Stomach (tissue), 9 donors: ENCODE data around the gene HIBCH. TPM values are rescaled to one million over a fixed set of nuclear protein-coding genes. Genes with fewer than 3 reads are reported as not detected.

Source experiments
- DNase-seq, 2 donors: peaks; one replicate each; pipeline versions ENCODE4 v3.0.0 to v3.0.0-alpha.2; 2013 to 2019
- H3K27ac ChIP-seq, 5 donors: fragments of 200-600 bp in 4 of 5; sonication (generic) in 4 of 5; one replicate each; pipeline ENCODE4 v1.5.1; 2013 to 2019; ENCODE audit warnings: mild to moderate bottlenecking in 1 of 5, moderate library complexity in 1 of 5
- H3K27me3 ChIP-seq, 3 donors: fragments of 200-600 bp; sonication (generic); one replicate each; pipeline ENCODE4 v1.5.1; 2017 to 2019; ENCODE audit warnings: mixed run types in 1 of 3
- H3K36me3 ChIP-seq, 4 donors: fragments of 200-600 bp; sonication (generic); 1 replicate in 3 of 4; 2 replicates in 1 of 4; pipeline ENCODE4 v1.5.1; 2016 to 2019
- H3K4me1 ChIP-seq, 4 donors: fragments of 200-600 bp; sonication (generic); one replicate each; pipeline ENCODE4 v1.5.1; 2016 to 2019
- H3K4me3 ChIP-seq, 4 donors: fragments of 200-600 bp; sonication (generic) in 3 of 4; one replicate each; pipeline ENCODE4 v1.5.1; 2016 to 2019; ENCODE audit warnings: mild to moderate bottlenecking in 1 of 4
- H3K9me3 ChIP-seq, 4 donors: fragments of 200-600 bp; sonication (generic); one replicate each; pipeline ENCODE4 v1.5.1; 2016 to 2019
- CTCF ChIP-seq, 7 experiments: fragments of 450-650 bp in 4 of 7; fragments of 200-600 bp in 3 of 7; sonication (generic) in 3 of 7; IDR thresholded peaks; one replicate each; pipeline ENCODE4 v1.5.1; 2016 to 2019; ENCODE audit warnings: antibody characterized with exemption in 7 of 7, control low read depth in 2 of 7, mild to moderate bottlenecking in 1 of 7
- EP300 ChIP-seq: sonication (generic); formaldehyde crosslinking; IDR thresholded peaks from one replicate; pipeline ENCODE4 v1.6.1; 2017; ENCODE audit warnings: antibody characterized with exemption
- POLR2A ChIP-seq, 4 donors: fragments of 450-650 bp; IDR thresholded peaks; one replicate each; pipeline ENCODE4 v1.6.1; 2016; ENCODE audit warnings: antibody characterized with exemption in 4 of 4, control low read depth in 2 of 4, mild to moderate bottlenecking in 1 of 4, moderate library complexity in 1 of 4
- POLR2AphosphoS5 ChIP-seq, 3 donors: sonication (generic); formaldehyde crosslinking; IDR thresholded peaks; one replicate each; pipeline ENCODE4 v1.6.1; 2016; ENCODE audit warnings: antibody characterized with exemption in 3 of 3
- whole genome bisulfite sequencing, 5 donors: extraction: QIAGEN DNeasy Blood & Tissue Kit in 3 of 5; methylation state at CpG; one replicate each; pipeline versions ENCODE4 v1.1.5 to v1.1.7; 2013 to 2018; 5-methylcytosine and 5-hydroxymethylcytosine counted together
- intact Hi-C: fragments of 100-400 bp; cut with DNase I; formaldehyde crosslinking; loops from one replicate; pipeline ENCODE4 v1.15.1; 2023; ENCODE audit warnings: low total_unique reads
- polyA plus RNA-seq, 3 donors: library from polyadenylated mRNA; stranded (reverse); fragments of 200-250 nt; gene quantifications; one replicate each; pipeline ENCODE4 v1.2.3, GENCODE V29; 2013
- total RNA-seq, 5 donors: library from RNA; depleted of rRNA; stranded (reverse); fragments of >200 nt; gene quantifications; one replicate each; pipeline versions ENCODE4 v1.1.0 to v1.2.3, GENCODE V29; 2014 to 2016
- donor health status: healthy with polysubstance abuse.
- donor health status: Bipolar disorder and iron deficiency.
- donor health status: healthy.

The HIBCH gene
- total and polyA plus RNA-seq, 8 donors, result 10.3 to 93.3 (median 23.1) TPM

GRCh38 chr2:190343536-190344275 lies 24.1 kb upstream of the HIBCH start, which contains the start of gene INPP1:
TSS of gene INPP1 (plus strand) at chr2:190343589. CDS start at chr2:190360103, 16,514 bp downstream.
- intact Hi-C loops, result no loop called here
- peak; percentile 64 to 89 for DNase-seq
- TF ChIP-seq POLR2AphosphoS5 (IDR thresholded peaks at IDR 0.05) (peak in 2 of 3 donors; percentile 60 to 66), CTCF (IDR thresholded peaks at IDR 0.05) (no peak), EP300 (no peak), POLR2A (IDR thresholded peaks at IDR 0.05) (no peak)
- WGBS, 5 donors, result 0 to 1% (median 1%) methylated on average over 31 to 98 of the region's 99 CpGs
- no peaks in the 10 kb centered on the region for H3K27me3 ChIP-seq
- H3K4me1 ChIP-seq, result peaks cover 7 to 39% (median 22%) of the 10 kb centered on the region in 4 donors
- H3K4me3 ChIP-seq, result peak within 1 kb of the TSS; percentile 72 to 79 (median 77)
- H3K36me3 ChIP-seq, result no peaks in the 10 kb centered on the region
- H3K27ac ChIP-seq, result peak within 1 kb of the TSS; percentile 75 to 95 (median 89)
- H3K9me3 ChIP-seq, result no peaks in the 10 kb centered on the region

- H3K36me3 ChIP-seq, result no peaks in the 10 kb centered on the region
- H3K4me1 ChIP-seq, result peaks cover 7 to 39% (median 22%) of the 10 kb centered on the region in 4 donors
- H3K27ac ChIP-seq, result peak overlapping the region; percentile 75 to 95 (median 89)
- TF ChIP-seq POLR2AphosphoS5 (IDR thresholded peaks at IDR 0.05) (no peak), POLR2A (IDR thresholded peaks at IDR 0.05) (no peak), CTCF (IDR thresholded peaks at IDR 0.05) (no peak), EP300 (no peak)
- intact Hi-C loops, result no loop called here
- H3K9me3 ChIP-seq, result no peaks in the 10 kb centered on the region
- H3K27me3 ChIP-seq, result no peaks in the 10 kb centered on the region
- DNase-seq, result no peak
- H3K4me3 ChIP-seq, result peak overlapping the region; percentile 72 to 79 (median 77)
- whole genome bisulfite sequencing, 5 donors, result 34 to 42% (median 40%) methylated on average over 8 to 10 of the region's 10 CpGs
Observed at GRCh38 chr2:190343089-190343535, 23.5 kb upstream of the HIBCH start.

GRCh38 chr2:190342611-190343010 lies 23.0 kb upstream of the HIBCH start:
- no peaks in the 10 kb centered on the region for H3K9me3 ChIP-seq
- H3K4me1 ChIP-seq, result peaks cover 7 to 35% (median 22%) of the 10 kb centered on the region in 4 donors
- H3K27ac ChIP-seq, result peak overlapping the region; percentile 42 to 95 (median 89)
- no peak for TF ChIP-seq POLR2A (IDR thresholded peaks at IDR 0.05)
- no peak for TF ChIP-seq POLR2AphosphoS5 (IDR thresholded peaks at IDR 0.05)
- TF ChIP-seq EP300, result no peak
- TF ChIP-seq CTCF (IDR thresholded peaks at IDR 0.05), result no peak
- 46 to 61% (median 55%) methylated on average over 4 of the region's 4 CpGs for WGBS, 5 donors
- no peaks in the 10 kb centered on the region for H3K27me3 ChIP-seq
- intact Hi-C loops, result no loop called here
- H3K4me3 ChIP-seq, result no peak overlapping the region
- peak in 1 of 2 donors; percentile 62 for DNase-seq
- H3K36me3 ChIP-seq, result no peaks in the 10 kb centered on the region

- Histone ChIP-seq H3K27ac (no peak overlapping the region), H3K36me3 (no peaks in the 10 kb centered on the region), H3K4me1 (peaks cover 3 to 21% (median 18%) of the 10 kb centered on the region in 4 donors), H3K4me3 (no peak overlapping the region), H3K9me3 (no peaks in the 10 kb centered on the region), H3K27me3 (no peaks in the 10 kb centered on the region)
- DNase-seq, result no peak
- TF ChIP-seq POLR2A (IDR thresholded peaks at IDR 0.05) (no peak), POLR2AphosphoS5 (IDR thresholded peaks at IDR 0.05) (no peak), CTCF (IDR thresholded peaks at IDR 0.05) (no peak), EP300 (no peak)
- intact Hi-C loops, result no loop called here
- WGBS, 5 donors, result 41 to 60% (median 55%) methylated on average over 2 of the region's 2 CpGs
Observed at GRCh38 chr2:190340369-190340768, 20.7 kb upstream of the HIBCH start.
